Mammary epithelial cell (primary cell): ENCODE results near the gene RAPGEFL1.

ENCODE experiments used
- CTCF ChIP-seq, 2 donors: IDR thresholded peaks in 1 of 2; conservative IDR thresholded peaks in 1 of 2; 2 replicates each; pipeline ENCODE4 v1.5.1; 2011 to 2012; ENCODE audit warnings: inconsistent platforms in 2 of 2, low read length in 2 of 2, mild to moderate bottlenecking in 2 of 2, control low read depth in 1 of 2, low read depth in 1 of 2; ENCODE audit not compliant: insufficient read depth in 1 of 2; ENCODE audit errors: extremely low read depth in 1 of 2
- EZH2 ChIP-seq: IDR thresholded peaks from 2 replicates; pipeline ENCODE4 v1.6.1; 2012; ENCODE audit warnings: low read length, inconsistent platforms, borderline replicate concordance

- TF ChIP-seq EZH2 (no peak), CTCF (conservative IDR thresholded peaks at IDR 0.05 in 1 of 2, IDR thresholded peaks at IDR 0.05 in 1 of 2; ENCODE audit: extremely low read depth in 1 of 2, insufficient read depth in 1 of 2, low read depth in 1 of 2, low read length in 2 of 2) (no peak)
These were observed 53.4 kb downstream of the RAPGEFL1 start for GRCh38 chr17:40230670-40231069.
